ENCODE data around the gene SYNE1. TPM values are rescaled to one million over a fixed set of nuclear protein-coding genes. Genes with fewer than 3 reads are reported as not detected.

The SYNE1 gene
- total RNA-seq, 2 experiments from 2014 or later: 74.6 to 140 TPM

GRCh38 chr6:152136449-152136825, 500.7 kb downstream of the SYNE1 start:
- no peak overlapping the region for H3K4me2 ChIP-seq (ENCODE audit: low read length)

GRCh38 chr6:152135755-152136448, 501.3 kb downstream of the SYNE1 start:
- H3K4me2 ChIP-seq (ENCODE audit: low read length): no peak overlapping the region

More at GRCh38 chr6:152136449-152136825, 500.7 kb downstream of the SYNE1 start:
- CTCF ChIA-PET (ENCODE audit: unreplicated experiment): no interaction called here
- H4K20me1 ChIP-seq (ENCODE audit: insufficient read depth, low read length): no peaks in the 10 kb centered on the region
- H3K4me1 ChIP-seq (ENCODE audit: insufficient read depth, low read length, poor library complexity, severe bottlenecking): no peaks in the 10 kb centered on the region
- intact Hi-C loops (cut with micrococcal nuclease; ENCODE audit: unreplicated experiment): no loop called here
- TF ChIP-seq CTCF (conservative IDR thresholded peaks at IDR 0.05; ENCODE audit: low read length): no peak
- no peak for TF ChIP-seq EZH2phosphoT487 (IDR thresholded peaks at IDR 0.05; ENCODE audit: borderline replicate concordance, low read depth, low read length)
- no peak overlapping the region for H2AFZ ChIP-seq (ENCODE audit: low read length)
- no peak for DNase-seq (ENCODE audit: low spot score)
- POLR2A ChIA-PET: interaction anchor here (1.2 kb wide), 1 partner anchor 8 kb away, joined by 4 read pairs; no protein-coding TSS in a partner anchor
- H3K9me3 ChIP-seq (ENCODE audit: low read length): no peaks in the 10 kb centered on the region
- BruUV-seq (replicated peaks): no TSS peak
- no peaks in the 10 kb centered on the region for H3K79me2 ChIP-seq (ENCODE audit: insufficient read depth, low read depth, low read length)
- no peak overlapping the region for H3K4me3 ChIP-seq (ENCODE audit: low read depth, low read length, poor library complexity, severe bottlenecking)
- no peak overlapping the region for H3K27ac ChIP-seq (ENCODE audit: low read depth, low read length, poor library complexity, severe bottlenecking)
- H3K9me2 ChIP-seq (ENCODE audit: insufficient read depth, low read length): no peaks in the 10 kb centered on the region
- peaks cover 90% of the 10 kb centered on the region for H3K36me3 ChIP-seq (ENCODE audit: insufficient read depth, low read length)

More at GRCh38 chr6:152135755-152136448, 501.3 kb downstream of the SYNE1 start:
- Histone ChIP-seq H3K36me3 (ENCODE audit: insufficient read depth, low read length) (peaks cover 92% of the 10 kb centered on the region), H3K79me2 (ENCODE audit: insufficient read depth, low read depth, low read length) (no peaks in the 10 kb centered on the region), H3K27ac (ENCODE audit: low read depth, low read length, poor library complexity, severe bottlenecking) (no peak overlapping the region), H2AFZ (ENCODE audit: low read length) (no peak overlapping the region), H3K4me1 (ENCODE audit: insufficient read depth, low read length, poor library complexity, severe bottlenecking) (no peaks in the 10 kb centered on the region), H4K20me1 (ENCODE audit: insufficient read depth, low read length) (no peaks in the 10 kb centered on the region), H3K9me3 (ENCODE audit: low read length) (no peaks in the 10 kb centered on the region), H3K4me3 (ENCODE audit: low read depth, low read length, poor library complexity, severe bottlenecking) (no peak overlapping the region), H3K9me2 (ENCODE audit: insufficient read depth, low read length) (no peaks in the 10 kb centered on the region)
- DNase-seq (ENCODE audit: low spot score): no peak
- intact Hi-C loops (cut with micrococcal nuclease; ENCODE audit: unreplicated experiment): no loop called here
- no peak for TF ChIP-seq CTCF (conservative IDR thresholded peaks at IDR 0.05; ENCODE audit: low read length)
- no peak for TF ChIP-seq EZH2phosphoT487 (IDR thresholded peaks at IDR 0.05; ENCODE audit: borderline replicate concordance, low read depth, low read length)
- POLR2A ChIA-PET: interaction anchor here (1.2 kb wide), 1 partner anchor 8 kb away, joined by 4 read pairs; no protein-coding TSS in a partner anchor
- CTCF ChIA-PET (ENCODE audit: unreplicated experiment): no interaction called here
- no TSS peak for BruUV-seq (replicated peaks)

Measured in OCI-LY7 (cell line).